Sigmoid colon (tissue), 7 donors: ENCODE measurements around the gene TMEM255B. TPM values are rescaled to one million over a fixed set of nuclear protein-coding genes. Genes with fewer than 3 reads are reported as not detected.
A peak's percentile ranks its signal among the peaks of the same experiment; 100 is the strongest.
"Not testable (repeated sequence)": the region's sequence is repeated elsewhere in the genome, so short reads cannot be mapped to it uniquely, and the experiment has no call there.

ENCODE experiments used
- DNase-seq: peaks from one replicate; pipeline ENCODE4 v3.0.0-alpha.2; 2019
- H3K27ac ChIP-seq, 4 donors: fragments of 200-600 bp; sonication (generic); one replicate each; pipeline ENCODE4 v1.5.1; 2016 to 2019; ENCODE audit warnings: mild to moderate bottlenecking in 1 of 4
- H3K27me3 ChIP-seq, 3 donors: fragments of 200-600 bp; sonication (generic); one replicate each; pipeline ENCODE4 v1.5.1; 2019; ENCODE audit warnings: mild to moderate bottlenecking in 1 of 3
- H3K36me3 ChIP-seq, 4 donors: fragments of 200-600 bp; sonication (generic); one replicate each; pipeline ENCODE4 v1.5.1; 2016 to 2019
- H3K4me1 ChIP-seq, 4 donors: fragments of 200-600 bp; sonication (generic); one replicate each; pipeline ENCODE4 v1.5.1; 2017 to 2019
- H3K4me3 ChIP-seq, 4 donors: fragments of 200-600 bp; sonication (generic); one replicate each; pipeline ENCODE4 v1.5.1; 2017 to 2019; ENCODE audit warnings: mild to moderate bottlenecking in 2 of 4, moderate library complexity in 1 of 4
- H3K9me3 ChIP-seq, 4 donors: fragments of 200-600 bp in 3 of 4; sonication (generic) in 3 of 4; one replicate each; pipeline versions ENCODE4 v1.5.1 to v1.6.1; 2013 to 2019
- CTCF ChIP-seq, 4 experiments: fragments of 450-650 bp in 3 of 4; fragments of 200-600 bp in 1 of 4; IDR thresholded peaks; one replicate each; pipeline ENCODE4 v1.5.1; 2016 to 2019; ENCODE audit warnings: antibody characterized with exemption in 4 of 4, mild to moderate bottlenecking in 3 of 4, moderate library complexity in 2 of 4
- EP300 ChIP-seq, 4 donors: sonication (generic); formaldehyde crosslinking; IDR thresholded peaks; one replicate each; pipeline ENCODE4 v1.6.1; 2017; ENCODE audit warnings: antibody characterized with exemption in 4 of 4
- POLR2A ChIP-seq, 2 donors: fragments of 450-650 bp; IDR thresholded peaks; one replicate each; pipeline ENCODE4 v1.6.1; 2016; ENCODE audit warnings: antibody characterized with exemption in 2 of 2, mild to moderate bottlenecking in 2 of 2, moderate library complexity in 2 of 2
- POLR2AphosphoS5 ChIP-seq, 4 donors: sonication (generic); formaldehyde crosslinking; IDR thresholded peaks; one replicate each; pipeline ENCODE4 v1.6.1; 2017; ENCODE audit warnings: antibody characterized with exemption in 4 of 4
- WGBS, 2 donors: extraction: QIAGEN DNeasy Blood & Tissue Kit; methylation state at CpG; one replicate each; pipeline ENCODE4 v1.1.7; 2013; 5-methylcytosine and 5-hydroxymethylcytosine counted together
- intact Hi-C: fragments of 100-400 bp; cut with DNase I; formaldehyde crosslinking; loops from one replicate; pipeline ENCODE4 v1.15.1; 2023
- polyA plus RNA-seq, 3 donors: library from polyadenylated mRNA; stranded (reverse); fragments of 200-250 nt; gene quantifications; one replicate each; pipeline ENCODE4 v1.2.3, GENCODE V29; 2013
- total RNA-seq, 4 donors: library from RNA; depleted of rRNA; stranded (reverse); fragments of >200 nt; gene quantifications; one replicate each; pipeline ENCODE4 v1.1.0, GENCODE V29; 2016
- donor health status: healthy with polysubstance abuse.
- donor health status: Bipolar disorder and iron deficiency.
- donor health status: healthy.

TMEM255B gene
- total and polyA plus RNA-seq, 7 donors = 0.60 to 11.1 (median 4.3) TPM

GRCh38 chr13:113822956-113823744 is 64.1 kb downstream of the TMEM255B start:
- Histone ChIP-seq H3K27ac (peak overlapping the region in 2 of 4 donors; percentile 88 to 89), H3K4me3 (no peak overlapping the region), H3K9me3 (no peaks in the 10 kb centered on the region), H3K36me3 (peaks cover 0 to 39% (median 18%) of the 10 kb centered on the region in 4 donors), H3K4me1 (peaks cover 0 to 36% (median 30%) of the 10 kb centered on the region in 4 donors), H3K27me3 (no peaks in the 10 kb centered on the region)
- DNase-seq = no peak
- intact Hi-C loops = loop anchor here (5.0 kb wide), 1 partner anchor 244 kb away; no protein-coding TSS in a partner anchor
- WGBS, 2 donors = 93% methylated on average over 45 of the region's 45 CpGs
- TF ChIP-seq POLR2A (IDR thresholded peaks at IDR 0.05) (no peak), POLR2AphosphoS5 (IDR thresholded peaks at IDR 0.05) (no peak), CTCF (IDR thresholded peaks at IDR 0.05) (no peak)

- Histone ChIP-seq H3K36me3 (peaks cover 0 to 43% (median 18%) of the 10 kb centered on the region in 4 donors), H3K27ac (peak overlapping the region in 1 of 4 donors; percentile 12), H3K4me3 (no peak overlapping the region), H3K4me1 (peaks cover 0 to 31% (median 28%) of the 10 kb centered on the region in 4 donors), H3K9me3 (no peaks in the 10 kb centered on the region), H3K27me3 (no peaks in the 10 kb centered on the region)
- intact Hi-C loops = loop anchor here (5.0 kb wide), 1 partner anchor 244 kb away; no protein-coding TSS in a partner anchor
- DNase-seq = no peak
- TF ChIP-seq POLR2AphosphoS5 (IDR thresholded peaks at IDR 0.05) (no peak), EP300 (IDR thresholded peaks at IDR 0.05) (no peak), CTCF (IDR thresholded peaks at IDR 0.05) (no peak), POLR2A (IDR thresholded peaks at IDR 0.05) (no peak)
- WGBS, 2 donors = 93 to 97% methylated on average over 19 of the region's 19 CpGs
These were observed 64.7 kb downstream of the TMEM255B start for GRCh38 chr13:113823771-113824170.

GRCh38 chr13:113825841-113826240 is 66.8 kb downstream of the TMEM255B start:
- WGBS, 2 donors = 83 to 88% methylated on average over 16 of the region's 16 CpGs
- intact Hi-C loops = no loop called here

GRCh38 chr13:113826446-113826845 is 67.4 kb downstream of the TMEM255B start:
- Histone ChIP-seq H3K4me1 (peaks cover 0 to 11% (median 9%) of the 10 kb centered on the region in 4 donors), H3K27ac (peak overlapping the region in 1 of 4 donors; percentile 46), H3K36me3 (peaks cover 0 to 49% (median 18%) of the 10 kb centered on the region in 4 donors)
- DNase-seq, intact Hi-C loops, H3K9me3 ChIP-seq, H3K4me3 ChIP-seq, H3K27me3 ChIP-seq: not testable (repeated sequence)
- 78 to 93% methylated on average over 29 to 35 of the region's 35 CpGs for WGBS, 2 donors

More at GRCh38 chr13:113825841-113826240, 66.8 kb downstream of the TMEM255B start:
- Histone ChIP-seq H3K4me3 (no peak overlapping the region), H3K9me3 (no peaks in the 10 kb centered on the region), H3K27ac (peak overlapping the region in 1 of 4 donors; percentile 46), H3K36me3 (peaks cover 0 to 43% (median 18%) of the 10 kb centered on the region in 4 donors), H3K4me1 (peaks cover 0 to 17% (median 13%) of the 10 kb centered on the region in 4 donors), H3K27me3 (no peaks in the 10 kb centered on the region)
- TF ChIP-seq POLR2AphosphoS5 (IDR thresholded peaks at IDR 0.05) (no peak), POLR2A (IDR thresholded peaks at IDR 0.05) (no peak), EP300 (IDR thresholded peaks at IDR 0.05) (no peak), CTCF (IDR thresholded peaks at IDR 0.05) (no peak)
- DNase-seq = no peak

GRCh38 chr13:113827021-113827420 is 68.0 kb downstream of the TMEM255B start:
- H3K27me3 ChIP-seq = no peaks in the 10 kb centered on the region
- WGBS, 2 donors = 92 to 94% methylated on average over 19 of the region's 19 CpGs
- peaks cover 0 to 5% (median 3%) of the 10 kb centered on the region in 4 donors for H3K4me1 ChIP-seq
- H3K27ac ChIP-seq = no peak overlapping the region
- no peak for DNase-seq
- TF ChIP-seq CTCF (IDR thresholded peaks at IDR 0.05) (no peak), POLR2A (IDR thresholded peaks at IDR 0.05) (no peak)
- intact Hi-C loops = no loop called here
- no peaks in the 10 kb centered on the region for H3K9me3 ChIP-seq
- H3K4me3 ChIP-seq = no peak overlapping the region
- H3K36me3 ChIP-seq = peaks cover 0 to 51% (median 18%) of the 10 kb centered on the region in 4 donors
